ENCODE results near the gene PREX1. TPM values are rescaled to one million over a fixed set of nuclear protein-coding genes. Genes with fewer than 3 reads are reported as not detected.

Gene PREX1
- total RNA-seq, 4 donors from 2014 or later: 7.5 to 10.9 (median 9.1) TPM

GRCh38 chr20:48586730-48587129, 241.1 kb downstream of the PREX1 start:
- in situ Hi-C loops (cut with MboI; ENCODE audit: low sequenced_read_pairs in 4 of 4) (no loop called here), intact Hi-C loops (cut with DNase I; ENCODE audit: low total_unique reads) (no loop called here)
- no peak overlapping the region for H3K4me3 ChIP-seq
- no peak overlapping the region for H3K27ac ChIP-seq
- H3K9me3 ChIP-seq: no peaks in the 10 kb centered on the region
- ATAC-seq: no peak
- no peaks in the 10 kb centered on the region for H3K4me1 ChIP-seq
- no peak for DNase-seq
- peaks cover 0 to 17% (median 5%) of the 10 kb centered on the region in 3 donors for H3K27me3 ChIP-seq
- no peaks in the 10 kb centered on the region for H3K36me3 ChIP-seq
- TF ChIP-seq, protein P1, sequence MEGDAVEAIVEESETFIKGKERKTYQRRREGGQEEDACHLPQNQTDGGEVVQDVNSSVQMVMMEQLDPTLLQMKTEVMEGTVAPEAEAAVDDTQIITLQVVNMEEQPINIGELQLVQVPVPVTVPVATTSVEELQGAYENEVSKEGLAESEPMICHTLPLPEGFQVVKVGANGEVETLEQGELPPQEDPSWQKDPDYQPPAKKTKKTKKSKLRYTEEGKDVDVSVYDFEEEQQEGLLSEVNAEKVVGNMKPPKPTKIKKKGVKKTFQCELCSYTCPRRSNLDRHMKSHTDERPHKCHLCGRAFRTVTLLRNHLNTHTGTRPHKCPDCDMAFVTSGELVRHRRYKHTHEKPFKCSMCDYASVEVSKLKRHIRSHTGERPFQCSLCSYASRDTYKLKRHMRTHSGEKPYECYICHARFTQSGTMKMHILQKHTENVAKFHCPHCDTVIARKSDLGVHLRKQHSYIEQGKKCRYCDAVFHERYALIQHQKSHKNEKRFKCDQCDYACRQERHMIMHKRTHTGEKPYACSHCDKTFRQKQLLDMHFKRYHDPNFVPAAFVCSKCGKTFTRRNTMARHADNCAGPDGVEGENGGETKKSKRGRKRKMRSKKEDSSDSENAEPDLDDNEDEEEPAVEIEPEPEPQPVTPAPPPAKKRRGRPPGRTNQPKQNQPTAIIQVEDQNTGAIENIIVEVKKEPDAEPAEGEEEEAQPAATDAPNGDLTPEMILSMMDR (IDR thresholded peaks at IDR 0.05 in 4 of 5, conservative IDR thresholded peaks at IDR 0.05 in 1 of 5): no peak
- TF ChIP-seq POLR2A (IDR thresholded peaks at IDR 0.05): no peak

GRCh38 chr20:48585061-48585870, 242.5 kb downstream of the PREX1 start:
- intact Hi-C loops (cut with DNase I; ENCODE audit: low total_unique reads): no loop called here
- DNase-seq (no peak), ATAC-seq (no peak)
- peaks cover 0 to 17% (median 5%) of the 10 kb centered on the region in 3 donors for H3K27me3 ChIP-seq
- TF ChIP-seq, protein P1 (IDR thresholded peaks at IDR 0.05 in 4 of 5, conservative IDR thresholded peaks at IDR 0.05 in 1 of 5): no peak
- TF ChIP-seq POLR2A (IDR thresholded peaks at IDR 0.05): no peak
- H3K4me3 ChIP-seq: no peak overlapping the region
- no peak overlapping the region for H3K27ac ChIP-seq
- H3K36me3 ChIP-seq: no peaks in the 10 kb centered on the region
- no peaks in the 10 kb centered on the region for H3K4me1 ChIP-seq
- no peaks in the 10 kb centered on the region for H3K9me3 ChIP-seq
- in situ Hi-C loops (cut with MboI; ENCODE audit: low sequenced_read_pairs in 4 of 4): no loop called here

DNA sequence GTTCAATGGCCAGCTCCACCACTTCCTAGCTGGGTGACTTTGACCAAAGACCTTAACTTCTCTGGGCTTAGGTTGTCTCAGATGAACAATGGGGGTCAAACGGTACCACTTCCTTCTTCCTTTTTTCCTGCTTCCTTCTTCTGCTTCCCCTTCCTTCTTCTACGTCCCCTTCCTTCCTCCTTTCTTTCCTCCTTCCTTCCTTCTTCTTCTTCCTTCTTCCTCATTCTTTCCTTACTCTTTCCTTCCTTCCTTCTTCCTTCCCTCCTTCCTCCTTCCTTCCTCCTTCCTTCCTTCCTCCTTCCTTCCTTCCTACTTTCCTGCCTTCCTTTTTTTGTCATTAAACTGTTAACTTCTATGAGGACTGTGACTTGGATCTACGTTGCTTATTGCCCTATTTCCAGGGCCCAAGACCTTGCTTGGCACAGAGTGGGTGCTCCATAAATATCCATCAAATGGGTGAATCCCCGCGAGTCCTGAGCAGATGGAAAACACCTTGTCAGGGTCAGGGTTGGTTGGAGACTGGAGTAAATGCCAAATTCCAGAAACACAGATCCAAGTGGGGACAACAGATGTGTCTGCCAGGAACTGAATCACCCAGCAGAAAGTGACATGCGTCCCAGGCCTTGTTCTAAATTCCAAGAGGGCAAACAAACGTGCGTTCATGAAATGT, 243.3 kb downstream of the PREX1 start:
- ATAC-seq: no peak
- TF ChIP-seq, protein P1 (IDR thresholded peaks at IDR 0.05 in 4 of 5, conservative IDR thresholded peaks at IDR 0.05 in 1 of 5): no peak
- no peak for TF ChIP-seq POLR2A (IDR thresholded peaks at IDR 0.05)
- in situ Hi-C loops (cut with MboI; ENCODE audit: low sequenced_read_pairs in 4 of 4) (no loop called here), intact Hi-C loops (cut with DNase I; ENCODE audit: low total_unique reads) (no loop called here)
- no peak for DNase-seq
- Histone ChIP-seq H3K4me3 (no peak overlapping the region), H3K4me1 (no peaks in the 10 kb centered on the region), H3K9me3 (no peaks in the 10 kb centered on the region), H3K36me3 (no peaks in the 10 kb centered on the region), H3K27ac (no peak overlapping the region), H3K27me3 (peaks cover 0 to 17% (median 5%) of the 10 kb centered on the region in 3 donors)

- ATAC-seq: no peak
- intact Hi-C loops (cut with DNase I; ENCODE audit: low total_unique reads): no loop called here
- peaks cover 0 to 17% (median 5%) of the 10 kb centered on the region in 3 donors for H3K27me3 ChIP-seq
- H3K4me1 ChIP-seq: no peaks in the 10 kb centered on the region
- DNase-seq: no peak
- no peak overlapping the region for H3K27ac ChIP-seq
- H3K4me3 ChIP-seq: no peak overlapping the region
- in situ Hi-C loops (cut with MboI; ENCODE audit: low sequenced_read_pairs in 4 of 4): no loop called here
- no peaks in the 10 kb centered on the region for H3K9me3 ChIP-seq
- no peak for TF ChIP-seq POLR2A (IDR thresholded peaks at IDR 0.05)
- TF ChIP-seq, protein P1 (IDR thresholded peaks at IDR 0.05 in 4 of 5, conservative IDR thresholded peaks at IDR 0.05 in 1 of 5): no peak
- H3K36me3 ChIP-seq: no peaks in the 10 kb centered on the region
Observed at GRCh38 chr20:48583801-48584200, 244.0 kb downstream of the PREX1 start.

Data from gastrocnemius medialis (tissue), 4 donors.